ENCODE results near the gene CDH8. TPM values are rescaled to one million over a fixed set of nuclear protein-coding genes. Genes with fewer than 3 reads are reported as not detected.

CDH8 gene
- polyA plus RNA-seq, 2 of the 4 experiments (the other 2 are of a cell fraction) = 0.23 to 0.94 TPM

- H3K4me3 ChIP-seq = no peak overlapping the region
- no peaks in the 10 kb centered on the region for H3K9me3 ChIP-seq
- FAIRE-seq (no peak), DNase-seq (ENCODE audit: low read depth in 1 of 2, low spot score in 1 of 2) (no peak), ATAC-seq (no peak)
- CTCF ChIA-PET = no interaction called here
- no peaks in the 10 kb centered on the region; the same call in 2 of the 3 replicates for H3K4me1 ChIP-seq
- POLR2A ChIA-PET = no interaction called here
- H3K4me2 ChIP-seq = no peak overlapping the region
- TF ChIP-seq ELK1 (IDR thresholded peaks at IDR 0.05; ENCODE audit: low read depth, low read length) (no peak), KDM1A (IDR thresholded peaks at IDR 0.05; ENCODE audit: low read depth) (no peak), HES2 (IDR thresholded peaks at IDR 0.05) (no peak)
- H3K27ac ChIP-seq = no peak overlapping the region
- WGBS (ENCODE audit: missing lambda C conversion rate) = 7% methylated on average over 3 of the region's 3 CpGs
Observed at GRCh38 chr16:62029947-62030346, 6.3 kb downstream of the CDH8 start.

GRCh38 chr16:62022688-62023087, 13.6 kb downstream of the CDH8 start:
- no peak for ATAC-seq
- FAIRE-seq = no peak
- 15% methylated on average over 3 of the region's 3 CpGs for WGBS (ENCODE audit: missing lambda C conversion rate)

More at GRCh38 chr16:62022688-62023087, 13.6 kb downstream of the CDH8 start:
- Histone ChIP-seq H3K9me3 (no peaks in the 10 kb centered on the region), H3K4me3 (no peak overlapping the region), H3K27ac (no peak overlapping the region), H3K4me2 (no peak overlapping the region), H3K4me1 (no peaks in the 10 kb centered on the region)
- TF ChIP-seq HMGXB4 (CRISPR knock-in tag; IDR thresholded peaks at IDR 0.05; ENCODE audit: borderline replicate concordance) = no peak
- no peak for TF ChIP-seq CEBPB (IDR thresholded peaks at IDR 0.05)
- TF ChIP-seq MAZ (IDR thresholded peaks at IDR 0.05; ENCODE audit: borderline replicate concordance, low read depth, low read length) = no peak
- TF ChIP-seq ZFP36 (IDR thresholded peaks at IDR 0.05; ENCODE audit: borderline replicate concordance, partially characterized antibody) = no peak
- no peak for TF ChIP-seq CBX8 (IDR thresholded peaks at IDR 0.05)
- no peak for TF ChIP-seq NPAS2 (CRISPR knock-in tag; IDR thresholded peaks at IDR 0.05; ENCODE audit: borderline replicate concordance)
- no peak for TF ChIP-seq JUN (IDR thresholded peaks at IDR 0.05)
- no peak for TF ChIP-seq CBX2 (IDR thresholded peaks at IDR 0.05; ENCODE audit: borderline replicate concordance, low read depth)
- TF ChIP-seq ESRRA (IDR thresholded peaks at IDR 0.05; ENCODE audit: borderline replicate concordance, low read length) = no peak
- TF ChIP-seq REST (IDR thresholded peaks at IDR 0.05) = no peak
- TF ChIP-seq EP300 (IDR thresholded peaks at IDR 0.05) = no peak
- TF ChIP-seq HDAC2 (IDR thresholded peaks at IDR 0.05) = no peak
- TF ChIP-seq PBX3 (IDR thresholded peaks at IDR 0.05) = no peak
- ChIA-PET POLR2A (no interaction called here), CTCF (no interaction called here)
- DNase-seq (ENCODE audit: low read depth in 1 of 2, low spot score in 1 of 2) = no peak
